ENCODE measurements around the gene ABCD3.
"Not testable (repeated sequence)": the region's sequence is repeated elsewhere in the genome, so short reads cannot be mapped to it uniquely, and the experiment has no call there.

ABCD3 gene

GRCh38 chr1:94417978-94418663, at the start of gene ABCD3:
Gene ABCD3 (plus strand): TSS chr1:94418389. CDS start chr1:94418479, 90 bp downstream.
- H3K4me3 ChIP-seq (ENCODE audit: low read depth, low read length), result peak within 1 kb of the TSS; percentile 94
- no peak for TF ChIP-seq CTCF (IDR thresholded peaks at IDR 0.05; ENCODE audit: borderline replicate concordance, insufficient read depth, low read depth, low read length)

GRCh38 chr1:94372771-94373170, 45.4 kb upstream of the ABCD3 start:
- H3K4me3 ChIP-seq (ENCODE audit: low read depth, low read length), result not testable (repeated sequence)

GRCh38 chr1:94373311-94373710, 44.9 kb upstream of the ABCD3 start:
- H3K4me3 ChIP-seq (ENCODE audit: low read depth, low read length), result not testable (repeated sequence)

- not testable (repeated sequence) for H3K4me3 ChIP-seq (ENCODE audit: low read depth, low read length)
Measured at GRCh38 chr1:94375666-94376065, 42.5 kb upstream of the ABCD3 start.

GRCh38 chr1:94378493-94378892, 39.7 kb upstream of the ABCD3 start:
- not testable (repeated sequence) for H3K4me3 ChIP-seq (ENCODE audit: low read depth, low read length)

GRCh38 chr1:94379615-94380014, 38.6 kb upstream of the ABCD3 start:
- H3K4me3 ChIP-seq (ENCODE audit: low read depth, low read length), result no peak overlapping the region
- TF ChIP-seq CTCF (IDR thresholded peaks at IDR 0.05; ENCODE audit: borderline replicate concordance, insufficient read depth, low read depth, low read length), result no peak

- TF ChIP-seq CTCF (IDR thresholded peaks at IDR 0.05; ENCODE audit: borderline replicate concordance, insufficient read depth, low read depth, low read length), result no peak
- no peak overlapping the region for H3K4me3 ChIP-seq (ENCODE audit: low read depth, low read length)
Measured at GRCh38 chr1:94382201-94382600, 36.0 kb upstream of the ABCD3 start.

GRCh38 chr1:94383966-94384408, 34.2 kb upstream of the ABCD3 start:
- H3K4me3 ChIP-seq (ENCODE audit: low read depth, low read length), result no peak overlapping the region

More at GRCh38 chr1:94383966-94384408, 34.2 kb upstream of the ABCD3 start:
- TF ChIP-seq CTCF (IDR thresholded peaks at IDR 0.05; ENCODE audit: borderline replicate concordance, insufficient read depth, low read depth, low read length), result no peak
